GM13976 (cell line): ENCODE data around the gene GALNT13.

ENCODE experiments used
- DNase-seq: peaks from one replicate; pipeline ENCODE4 v3.0.0; 2012; ENCODE audit warnings: low spot score
- CTCF ChIP-seq: IDR thresholded peaks from 2 replicates; pipeline ENCODE4 v1.5.1; 2012; ENCODE audit warnings: borderline replicate concordance, mild to moderate bottlenecking; ENCODE audit not compliant: insufficient read depth; ENCODE audit errors: extremely low read depth, missing control alignments, control extremely low read depth
- in situ Hi-C: fragments of 300-500 bp; cut with MboI; formaldehyde crosslinking; loops from one replicate; pipeline ENCODE4 v1.12.0; 2022; ENCODE audit warnings: low sequenced_read_pairs, mixed read lengths, inconsistent platforms; ENCODE audit not compliant: unreplicated experiment

The GALNT13 gene

GRCh38 chr2:153971250-153971649, 99.5 kb downstream of the GALNT13 start:
- in situ Hi-C loops: no loop called here
- no peak for DNase-seq
- TF ChIP-seq CTCF: no peak

- DNase-seq: no peak
- TF ChIP-seq CTCF: no peak
- in situ Hi-C loops: no loop called here
Measured at GRCh38 chr2:153971855-153972254, 100.1 kb downstream of the GALNT13 start.

- no peak for DNase-seq
- no peak for TF ChIP-seq CTCF
- in situ Hi-C loops: no loop called here
Measured at GRCh38 chr2:153972412-153972811, 100.7 kb downstream of the GALNT13 start.

GRCh38 chr2:153986488-153987229, 114.9 kb downstream of the GALNT13 start:
- in situ Hi-C loops: no loop called here
- TF ChIP-seq CTCF: no peak
- DNase-seq: no peak

GRCh38 chr2:153990771-153991170, 119.0 kb downstream of the GALNT13 start:
- TF ChIP-seq CTCF: no peak
- in situ Hi-C loops: no loop called here
- DNase-seq: no peak

- in situ Hi-C loops: no loop called here
- no peak for DNase-seq
- TF ChIP-seq CTCF: no peak
Measured at GRCh38 chr2:154013514-154013913, 141.8 kb downstream of the GALNT13 start.
